ENCODE results near the gene EPS8L1.
"Not testable (repeated sequence)": the region's sequence is repeated elsewhere in the genome, so short reads cannot be mapped to it uniquely, and the experiment has no call there.

EPS8L1 gene

DNA sequence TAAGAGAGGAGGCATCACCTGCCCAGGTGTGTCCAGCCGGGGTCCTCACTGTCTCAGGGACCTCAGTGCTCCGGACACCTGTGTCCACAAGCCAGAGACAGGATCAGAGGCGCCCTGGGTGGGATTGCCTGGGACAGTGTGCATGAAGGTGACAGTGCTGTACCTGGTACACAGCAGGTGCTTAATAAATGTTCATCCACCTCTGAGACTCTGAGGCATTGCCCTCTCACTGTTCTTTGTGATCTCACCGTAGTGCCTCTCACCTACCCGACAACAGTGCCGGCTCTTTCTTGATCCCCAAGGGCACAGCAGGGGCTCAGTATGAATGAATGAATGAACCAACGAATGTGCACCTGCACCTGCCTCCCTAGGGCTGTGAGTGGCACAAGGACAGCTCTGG, 21.9 kb upstream of the EPS8L1 start:
- no peak for DNase-seq

DNA sequence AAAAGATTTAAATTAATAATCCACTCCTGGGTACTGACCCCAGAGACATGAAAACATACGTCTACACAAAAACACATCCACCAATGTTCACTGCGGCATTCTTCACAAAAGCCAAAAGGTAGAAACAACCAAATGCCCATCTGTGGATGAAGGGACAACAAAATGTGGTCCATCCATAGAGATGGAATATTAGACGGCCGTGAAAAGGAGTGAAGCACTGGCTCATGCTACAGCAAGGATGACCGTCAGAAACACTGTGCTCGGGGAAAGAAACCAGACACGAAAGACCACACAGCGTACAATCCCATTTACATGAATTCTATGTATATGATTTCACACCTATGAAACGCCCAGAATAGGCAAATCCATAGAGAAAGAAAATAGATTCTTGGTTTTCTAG, 18.8 kb upstream of the EPS8L1 start:
- DNase-seq: no peak

DNA sequence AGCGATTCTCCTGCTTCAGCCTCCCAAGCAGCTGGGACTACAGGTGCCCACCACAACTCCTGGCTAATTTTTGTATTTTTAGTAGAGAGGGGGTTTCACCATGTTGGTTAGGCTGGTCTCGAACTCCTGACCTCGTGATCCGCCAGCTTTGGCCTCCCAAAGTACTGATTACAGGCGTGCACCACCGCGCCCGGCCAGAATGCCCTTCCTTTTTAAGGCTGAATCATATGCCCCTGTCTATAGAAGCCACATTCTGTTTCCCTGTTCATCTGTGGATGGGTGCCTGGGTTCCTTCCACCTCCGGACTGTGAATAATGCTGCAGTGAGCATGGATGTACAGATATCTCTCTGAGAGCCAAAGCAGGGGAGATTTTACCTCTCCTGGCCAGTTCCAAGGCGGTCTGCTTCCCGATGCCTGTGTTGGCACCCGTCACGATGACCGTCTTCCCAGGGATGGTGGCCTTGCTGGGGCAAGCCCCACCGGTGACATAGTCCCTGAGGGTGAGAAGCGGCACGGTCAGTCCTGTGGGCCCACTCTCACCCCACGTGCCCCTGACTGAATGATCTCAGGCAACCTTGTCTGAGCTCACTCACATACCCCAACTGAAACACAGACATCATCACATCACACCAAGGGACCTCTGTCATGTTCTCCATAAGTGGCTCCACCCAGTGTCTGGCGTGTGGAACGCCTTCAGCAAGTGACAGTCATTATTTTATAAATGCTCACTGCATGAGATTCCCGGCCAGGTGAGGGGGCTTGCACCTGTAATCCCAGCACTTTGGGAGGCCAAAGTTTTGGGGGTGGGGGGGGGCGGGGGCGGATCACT, 16.7 kb upstream of the EPS8L1 start:
- no peak for DNase-seq

DNA sequence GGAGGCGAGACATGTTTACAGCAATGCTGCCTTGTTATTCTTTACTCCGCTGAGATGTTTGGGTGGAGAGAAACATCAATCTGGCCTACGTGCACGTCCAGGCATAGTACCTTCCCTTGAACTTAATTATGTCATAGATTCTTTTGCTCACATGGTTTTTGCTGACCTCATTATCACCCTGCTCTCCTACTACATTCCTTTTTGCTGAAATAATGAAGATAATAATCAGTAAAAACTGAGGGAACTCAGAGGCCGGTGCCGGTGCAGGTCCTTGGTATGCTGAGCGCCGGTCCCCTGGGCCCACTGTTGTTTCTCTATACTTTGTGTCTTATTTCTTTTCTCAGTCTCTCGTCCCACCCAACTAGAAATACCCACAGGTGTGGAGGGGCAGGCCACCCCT, 15.4 kb upstream of the EPS8L1 start:
- not testable (repeated sequence) for DNase-seq

DNA sequence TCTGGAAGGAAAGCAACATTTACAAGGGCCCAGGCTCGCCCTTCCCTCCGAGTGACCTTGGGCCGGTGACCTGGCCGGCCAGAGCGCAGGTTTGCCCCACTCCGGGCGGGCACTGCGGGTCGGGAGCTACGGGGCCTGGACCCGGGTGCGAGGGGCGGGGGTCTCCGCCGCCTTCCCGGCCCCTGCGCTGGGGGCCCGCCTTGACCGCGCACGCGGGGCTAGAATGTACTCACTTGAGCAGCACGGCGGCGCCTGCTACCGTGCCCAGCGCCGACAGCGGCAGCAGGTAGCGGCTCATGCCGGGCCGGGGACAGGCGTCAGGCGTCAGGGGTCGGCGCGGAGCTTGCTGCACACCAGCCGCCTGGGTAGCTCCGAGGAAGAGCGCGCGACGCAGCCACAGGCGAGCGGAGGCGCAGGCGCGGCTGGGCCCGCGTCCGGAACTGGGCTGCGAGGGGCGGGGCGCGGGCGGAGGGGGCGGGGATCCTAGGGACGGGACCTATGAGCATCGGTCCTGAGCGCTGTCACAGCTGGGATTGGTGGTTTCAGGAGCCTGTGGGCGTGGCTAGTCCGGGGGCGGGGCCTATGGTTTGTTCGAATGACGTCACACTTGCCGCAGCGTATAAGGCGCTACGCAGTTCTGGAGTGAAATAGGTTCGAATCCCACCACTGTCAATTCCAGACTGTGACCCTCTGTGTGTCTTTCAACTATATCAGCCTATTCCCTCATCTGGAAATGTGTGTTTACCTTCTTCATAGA, 12.8 kb upstream of the EPS8L1 start, which contains the start of gene RDH13:
Gene RDH13, minus strand, starts transcription at position 414 of the 757 bp plus-strand sequence. Its CDS starts 116 bp downstream, at position 298.
- DNase-seq: peak; percentile 59 to 88

DNA sequence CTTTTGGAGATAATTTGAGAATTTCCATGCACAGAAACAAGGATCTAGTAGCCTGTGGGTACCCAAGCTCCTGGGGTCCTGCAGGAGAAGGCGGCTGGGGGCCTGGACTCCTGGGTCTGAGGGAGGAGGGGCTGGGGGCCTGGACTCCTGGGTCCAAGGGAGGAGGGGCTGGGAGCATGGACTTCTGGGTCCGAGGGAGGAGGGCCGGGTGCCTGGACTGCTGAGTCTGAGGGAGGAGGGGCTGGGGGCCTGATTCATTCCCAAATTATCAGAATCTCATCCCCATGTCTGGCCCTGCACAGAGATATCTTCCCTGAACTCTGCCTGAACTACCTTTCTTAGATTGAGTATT, 12.2 kb upstream of the EPS8L1 start:
- no peak for DNase-seq

DNA sequence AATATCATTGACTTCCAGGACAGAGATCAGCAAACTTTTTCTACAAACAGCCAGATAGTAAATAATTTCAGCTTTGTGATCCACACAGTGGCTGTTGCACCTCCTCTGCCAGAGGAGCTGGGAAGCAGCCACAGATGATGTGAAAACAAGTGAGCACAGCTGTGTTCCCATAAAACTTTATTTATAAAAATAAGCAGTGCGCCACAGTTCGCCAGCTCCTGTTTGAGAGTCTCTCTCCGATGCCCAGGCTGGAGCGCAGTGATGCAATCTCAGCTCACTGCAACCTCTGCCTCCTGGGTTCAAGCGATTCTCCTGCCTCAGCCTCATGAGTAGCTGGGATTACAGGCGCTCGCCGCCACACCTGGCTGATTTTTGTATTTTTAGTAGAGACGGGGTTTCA, 10.2 kb upstream of the EPS8L1 start:
- DNase-seq: not testable (repeated sequence)

DNA sequence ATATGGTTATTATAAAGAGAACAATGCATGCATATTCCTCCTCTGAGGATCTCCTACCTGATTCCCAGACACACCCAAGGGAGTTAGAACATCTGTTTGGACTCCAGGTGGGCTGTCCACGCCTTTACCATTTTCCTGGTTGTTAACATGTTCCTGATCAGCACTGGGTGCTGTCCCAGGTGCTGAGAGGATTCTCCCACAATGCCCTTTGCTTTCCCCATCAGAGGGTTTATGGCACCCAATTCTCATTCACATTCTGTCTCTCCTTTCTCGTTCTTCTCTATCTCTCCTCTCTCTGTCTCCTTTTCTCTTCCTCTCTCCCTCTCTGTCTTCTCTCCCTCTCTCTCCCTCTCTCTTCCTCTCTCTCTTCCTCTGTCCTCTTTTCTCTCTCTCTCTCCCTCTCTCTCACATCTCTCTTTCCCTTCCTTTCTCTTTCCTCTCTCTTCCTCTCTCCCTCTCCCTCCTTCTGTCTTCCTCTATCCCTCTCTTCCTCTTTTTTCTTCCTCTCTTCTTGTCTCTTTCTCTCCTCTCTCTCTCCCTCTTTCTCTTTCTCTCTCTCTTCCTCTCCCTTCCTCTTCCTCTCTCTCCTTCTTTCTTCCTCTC, 9.5 kb upstream of the EPS8L1 start:
- DNase-seq: no peak

DNA sequence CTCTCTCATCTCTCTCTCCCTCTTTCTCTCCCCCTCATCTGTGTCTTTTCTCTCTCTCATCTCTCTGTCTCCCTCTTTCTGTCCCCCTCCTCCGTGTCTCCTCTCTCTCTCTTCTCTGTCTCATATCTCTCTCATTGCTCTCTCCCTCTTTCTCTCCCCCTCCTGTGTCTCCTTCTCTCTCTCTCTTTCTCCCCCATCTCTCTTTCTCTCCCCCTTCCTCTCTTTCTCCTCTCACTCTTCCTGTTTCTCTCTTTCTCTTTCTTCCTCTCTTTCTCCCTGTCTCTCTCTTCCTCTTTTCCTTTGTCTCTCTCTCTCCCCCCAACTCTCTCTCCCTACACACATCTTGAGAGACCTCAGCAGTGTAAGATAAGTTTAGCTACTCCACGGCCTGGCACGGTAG, 7.8 kb upstream of the EPS8L1 start:
- no peak for DNase-seq

DNA sequence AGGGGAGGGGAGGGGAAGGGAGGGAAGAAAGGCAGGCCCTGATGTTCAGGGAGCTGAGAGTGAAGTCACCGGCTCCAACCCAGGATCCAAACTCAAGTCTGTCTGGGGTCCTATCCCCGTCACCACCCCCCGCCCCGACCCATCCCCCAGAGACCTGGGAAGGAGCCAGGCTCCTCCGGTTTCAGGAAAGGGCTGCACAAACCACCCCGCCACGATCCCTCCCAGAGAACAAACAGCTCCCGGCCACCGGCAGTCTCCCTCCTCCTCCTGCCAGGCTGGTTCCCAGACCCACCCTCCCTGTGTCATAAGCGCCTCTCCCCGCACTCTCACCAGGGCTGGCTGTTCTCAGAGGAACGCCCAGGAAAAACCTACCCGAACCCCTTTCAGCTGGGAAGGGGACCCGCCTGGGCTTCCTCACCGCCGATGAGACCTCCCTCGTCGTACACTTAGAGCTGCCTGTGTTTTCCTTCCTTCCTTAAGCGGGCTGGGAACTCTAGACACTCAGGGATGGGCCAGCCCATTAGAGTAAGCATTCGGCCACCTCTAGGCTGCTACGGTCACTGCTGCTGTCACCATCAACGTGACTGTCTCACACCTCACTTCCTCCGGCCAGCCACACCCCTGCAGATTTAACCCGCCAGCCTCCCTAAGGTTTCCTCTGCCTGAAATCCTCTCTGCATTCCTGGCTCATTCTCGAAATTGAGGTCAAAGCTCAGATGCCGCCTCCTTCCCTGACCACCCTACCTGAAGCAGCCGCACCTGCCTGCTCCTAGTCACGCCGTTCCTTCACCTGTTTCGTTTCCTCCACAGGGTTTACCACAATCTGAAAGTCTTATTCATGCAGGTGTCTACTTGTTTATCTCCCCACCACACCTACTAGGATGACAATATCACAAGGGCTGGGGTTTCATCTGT, 6.5 kb upstream of the EPS8L1 start:
- DNase-seq: peak in 1 of 2 experiments; percentile 55

DNA sequence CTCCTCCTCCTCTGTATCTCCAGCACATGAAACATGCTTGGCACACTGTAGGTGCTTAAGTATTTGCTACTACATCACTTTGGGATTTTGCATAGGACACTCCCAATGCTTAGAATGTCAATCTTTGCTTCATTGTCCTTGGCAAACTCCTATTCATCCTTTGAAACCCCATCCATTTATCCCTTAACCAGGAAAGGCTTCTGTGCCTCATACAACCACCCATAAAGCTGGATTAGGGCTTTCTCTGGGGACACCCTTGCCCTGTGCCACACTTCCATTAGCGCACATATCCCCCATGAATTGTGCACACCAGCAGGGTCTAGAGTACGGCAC, 5.8 kb upstream of the EPS8L1 start:
- no peak for DNase-seq

DNA sequence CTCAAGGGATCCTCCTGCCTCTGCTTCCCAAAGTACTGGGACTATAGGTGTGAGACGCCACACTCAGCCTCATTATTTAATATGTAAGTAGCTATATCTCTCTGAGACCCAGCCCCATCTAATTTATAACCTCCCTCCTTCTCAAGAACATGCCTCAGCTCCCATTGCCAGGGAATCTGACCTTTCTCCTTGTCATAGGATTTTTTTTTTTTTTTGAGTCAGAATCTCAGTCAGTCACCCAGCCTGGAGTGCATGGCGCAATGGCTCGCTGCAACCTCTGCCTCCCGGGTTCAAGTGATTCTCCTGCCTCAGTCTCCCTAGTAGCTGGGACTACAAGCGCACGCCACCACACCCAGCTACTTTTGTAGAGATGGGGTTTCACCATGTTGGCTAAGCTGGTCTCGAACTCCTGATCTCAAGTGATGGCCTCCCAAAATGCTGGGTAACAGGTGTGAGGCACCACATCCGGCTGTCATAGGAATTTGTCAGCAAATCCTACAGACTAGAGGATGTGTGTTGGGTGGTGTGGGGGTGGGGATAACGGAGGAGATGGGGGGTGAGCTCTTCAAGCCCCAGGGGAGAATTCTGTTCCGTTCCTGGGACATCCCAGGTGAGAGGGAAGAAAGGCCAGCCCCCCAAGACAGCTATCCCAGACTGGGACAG, 5.1 kb upstream of the EPS8L1 start:
- no peak for DNase-seq

DNA sequence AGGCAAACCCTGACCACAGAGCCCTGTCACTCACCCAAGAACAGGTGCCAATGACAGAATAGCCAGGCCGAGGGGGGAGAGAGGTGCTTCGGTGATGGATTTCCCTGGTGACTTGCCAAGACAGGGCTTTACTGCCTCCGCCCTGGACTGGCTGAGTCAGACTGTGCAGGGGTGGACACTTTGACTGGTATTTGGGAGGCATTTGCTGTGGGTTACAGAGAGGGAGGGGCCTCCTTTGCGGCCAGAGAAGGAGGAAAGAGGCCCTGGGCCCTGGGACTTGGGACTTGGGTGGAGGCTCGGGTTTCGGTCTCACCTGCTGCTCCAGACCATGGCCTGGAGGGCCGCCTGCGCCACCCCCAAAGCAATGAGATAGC, 4.6 kb upstream of the EPS8L1 start:
- peak in 1 of 2 experiments; percentile 43 for DNase-seq

DNA sequence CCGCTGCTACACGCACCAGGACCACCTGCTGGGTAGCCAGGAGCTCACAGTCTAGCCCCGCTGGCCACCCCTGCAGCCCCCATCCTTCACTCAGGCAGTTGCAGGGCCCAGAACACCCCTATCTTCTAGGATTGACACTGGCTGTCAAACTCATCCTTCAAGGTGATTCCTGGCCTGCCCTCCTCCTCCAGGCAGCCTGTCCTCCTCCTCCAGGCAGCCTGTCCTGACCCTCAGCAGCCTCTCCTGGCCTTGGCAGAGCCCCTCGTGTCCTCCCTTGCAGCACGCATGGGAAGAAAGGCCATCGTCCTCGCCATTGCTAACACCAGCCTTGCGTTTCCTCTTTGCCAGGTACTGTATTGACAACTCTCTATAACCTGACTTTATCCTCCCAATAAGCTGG, 3.8 kb upstream of the EPS8L1 start:
- DNase-seq: no peak

DNA sequence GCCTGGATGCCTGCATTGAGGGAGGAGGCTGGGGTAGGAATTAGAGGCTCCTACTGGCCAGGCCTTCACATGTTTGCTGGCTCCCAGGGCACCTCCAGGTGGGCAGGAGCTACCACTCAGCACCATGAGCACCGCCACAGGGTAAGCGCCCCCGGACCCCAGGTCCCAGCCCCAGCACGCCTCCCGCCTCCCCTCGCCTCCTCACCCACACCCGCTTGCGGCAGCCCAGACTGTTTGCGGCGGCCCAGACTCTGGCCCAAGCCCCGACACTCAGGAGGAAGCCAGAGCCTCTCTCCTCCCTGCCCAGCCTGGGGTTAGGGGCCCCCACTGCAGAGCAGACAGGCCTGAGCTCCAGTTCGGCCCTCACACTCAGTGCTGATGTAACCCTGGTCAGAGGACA, 652 bp downstream of the EPS8L1 start:
- DNase-seq: no peak

DNA sequence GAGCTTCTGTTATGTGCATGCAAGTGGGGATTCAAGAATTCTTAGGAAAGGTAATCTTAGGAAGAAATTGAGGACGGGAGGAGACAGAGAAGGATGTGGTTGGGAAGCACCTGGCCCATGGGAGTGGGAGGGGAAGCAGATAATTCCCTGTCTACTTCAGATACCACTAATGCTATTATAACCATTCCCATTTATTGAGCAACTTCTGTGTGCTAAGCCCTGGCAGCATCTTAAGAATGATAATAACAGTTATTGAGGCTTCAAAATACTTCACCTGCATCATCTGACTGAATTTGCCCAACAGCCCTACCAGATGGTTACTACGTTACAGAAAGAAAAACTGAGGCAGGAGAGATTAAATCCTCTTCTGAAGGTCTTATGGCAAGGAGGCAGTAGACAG, 1.4 kb downstream of the EPS8L1 start:
- DNase-seq: no peak

DNA sequence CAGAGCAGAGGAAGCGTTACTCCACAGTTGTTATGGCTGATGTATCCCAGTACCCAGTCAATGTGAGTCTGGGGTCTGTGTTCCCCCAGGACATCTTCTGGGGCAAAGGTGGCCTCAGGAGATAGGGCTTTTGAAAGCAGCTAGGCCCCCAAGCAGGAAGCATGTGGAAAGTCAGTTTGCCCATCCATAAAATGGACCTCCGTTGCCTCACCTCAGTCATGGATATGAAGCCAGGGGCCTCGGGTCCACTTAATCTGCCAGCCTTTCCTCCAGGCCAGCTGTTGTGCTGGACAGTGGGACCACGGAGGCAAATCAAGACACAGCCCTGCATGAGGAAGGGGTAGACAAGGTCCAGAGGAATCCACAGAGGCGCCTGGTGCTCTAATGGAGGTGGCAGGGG, 3.3 kb downstream of the EPS8L1 start:
- DNase-seq: no peak

DNA sequence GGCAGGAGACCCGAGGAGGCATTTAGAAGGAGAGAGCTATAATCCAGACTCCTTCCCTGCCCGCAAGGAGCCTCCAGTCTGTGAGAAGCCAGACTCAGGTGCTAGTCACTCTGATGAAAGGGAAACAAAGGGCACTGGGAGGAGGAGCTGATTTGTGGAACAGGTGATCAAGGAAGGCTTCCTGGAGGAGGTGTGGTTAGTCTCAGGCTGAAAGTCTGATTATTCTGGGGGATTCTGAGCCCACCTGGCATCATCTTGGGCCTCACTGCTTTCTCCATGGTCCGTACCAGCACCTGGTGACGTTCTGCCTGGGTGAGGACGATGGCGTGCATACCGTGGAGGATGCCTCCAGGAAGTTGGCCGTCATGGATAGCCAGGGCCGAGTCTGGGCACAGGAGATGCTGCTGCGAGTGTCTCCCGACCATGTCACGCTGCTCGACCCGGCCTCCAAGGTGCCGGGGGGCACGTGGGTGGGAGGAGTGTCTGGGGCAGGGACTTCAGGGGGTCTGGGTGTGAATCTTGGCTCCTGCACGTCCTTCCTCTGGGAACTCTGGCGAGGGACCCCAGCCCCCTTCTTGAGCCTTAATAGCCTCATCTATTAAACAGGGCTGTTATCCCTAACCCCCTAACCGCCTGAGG, 3.9 kb downstream of the EPS8L1 start:
- no peak for DNase-seq

DNA sequence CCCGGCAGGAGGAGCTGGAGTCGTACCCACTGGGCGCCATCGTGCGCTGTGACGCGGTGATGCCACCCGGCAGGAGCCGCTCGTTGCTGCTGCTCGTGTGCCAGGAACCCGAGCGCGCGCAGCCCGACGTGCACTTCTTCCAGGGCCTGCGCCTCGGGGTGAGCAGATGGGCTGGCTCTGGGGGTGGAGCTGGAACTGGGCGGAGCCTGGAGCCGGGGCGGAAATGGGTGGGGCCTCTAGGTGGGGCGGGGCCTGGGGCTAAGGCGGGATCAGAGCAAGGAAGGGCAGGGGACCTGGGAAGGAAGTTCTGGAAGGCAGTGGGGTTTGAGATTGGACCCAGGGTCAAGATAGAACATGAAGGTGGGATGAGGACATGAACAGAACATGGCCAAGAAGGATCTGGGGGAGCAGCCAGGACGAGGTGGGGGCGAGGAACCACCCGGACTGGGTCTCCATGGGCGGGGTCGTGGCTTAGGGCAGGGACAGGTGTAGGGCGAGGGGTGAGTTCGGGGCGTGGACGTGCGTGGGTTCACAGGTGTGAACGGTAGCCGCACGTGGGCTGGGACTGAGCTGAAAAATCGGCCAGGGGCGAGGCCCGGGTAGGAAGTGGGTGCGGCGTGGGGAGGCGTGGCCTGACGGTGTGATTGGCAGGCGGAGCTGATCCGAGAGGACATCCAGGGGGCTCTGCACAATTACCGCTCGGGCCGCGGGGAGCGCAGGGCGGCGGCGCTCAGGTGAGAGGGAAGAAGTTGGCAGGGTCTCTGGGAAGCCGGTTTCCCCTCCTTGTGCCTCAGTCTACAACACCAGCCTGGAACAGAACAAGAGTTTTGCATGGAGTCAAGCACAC, 4.7 kb downstream of the EPS8L1 start:
- DNase-seq: no peak

DNA sequence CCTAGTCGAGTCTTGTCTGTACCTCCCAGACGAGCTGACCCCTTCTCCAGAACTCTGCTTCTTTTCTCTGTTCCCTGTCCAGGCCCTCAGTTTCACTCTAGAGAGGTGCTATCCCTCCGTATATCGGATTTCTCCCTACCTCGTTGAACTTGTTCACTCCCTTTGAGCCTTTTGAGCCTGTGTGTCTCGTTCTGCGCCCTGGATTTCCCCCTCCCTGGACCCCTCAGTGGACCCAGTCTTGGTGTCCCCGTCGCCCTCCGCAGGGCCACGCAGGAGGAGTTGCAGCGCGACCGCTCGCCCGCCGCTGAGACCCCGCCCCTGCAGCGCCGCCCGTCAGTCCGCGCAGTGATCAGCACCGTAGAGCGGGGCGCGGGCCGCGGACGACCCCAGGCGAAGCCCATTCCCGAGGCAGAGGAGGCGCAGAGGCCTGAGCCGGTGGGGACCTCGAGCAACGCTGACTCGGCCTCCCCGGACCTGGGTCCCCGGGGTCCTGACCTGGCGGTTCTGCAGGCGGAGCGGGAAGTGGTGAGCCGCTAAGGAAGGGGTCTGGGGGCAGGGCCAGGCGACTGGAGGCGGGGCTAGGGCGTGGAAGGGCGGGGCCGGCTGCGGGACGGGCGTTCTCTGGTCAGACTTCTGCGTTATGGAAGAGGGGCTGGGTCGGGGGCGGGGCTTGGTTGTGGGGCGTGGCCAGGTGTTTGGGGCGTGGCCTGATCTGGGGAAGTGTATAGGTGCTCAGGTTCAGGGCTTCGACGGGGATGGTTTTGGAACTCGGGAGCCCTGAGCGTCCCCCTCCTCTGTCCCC, 5.5 kb downstream of the EPS8L1 start:
- DNase-seq: no peak
